GM19025 (cell line): ENCODE data around the gene PSTPIP2.

ENCODE experiments used
- ATAC-seq: cut with Tn5 transposase; IDR thresholded peaks from one replicate; pipeline ENCODE4 v1.9.1; 2021; ENCODE audit warnings: mild to moderate bottlenecking, low read depth, moderate library complexity; ENCODE audit not compliant: unreplicated experiment

The PSTPIP2 gene

DNA sequence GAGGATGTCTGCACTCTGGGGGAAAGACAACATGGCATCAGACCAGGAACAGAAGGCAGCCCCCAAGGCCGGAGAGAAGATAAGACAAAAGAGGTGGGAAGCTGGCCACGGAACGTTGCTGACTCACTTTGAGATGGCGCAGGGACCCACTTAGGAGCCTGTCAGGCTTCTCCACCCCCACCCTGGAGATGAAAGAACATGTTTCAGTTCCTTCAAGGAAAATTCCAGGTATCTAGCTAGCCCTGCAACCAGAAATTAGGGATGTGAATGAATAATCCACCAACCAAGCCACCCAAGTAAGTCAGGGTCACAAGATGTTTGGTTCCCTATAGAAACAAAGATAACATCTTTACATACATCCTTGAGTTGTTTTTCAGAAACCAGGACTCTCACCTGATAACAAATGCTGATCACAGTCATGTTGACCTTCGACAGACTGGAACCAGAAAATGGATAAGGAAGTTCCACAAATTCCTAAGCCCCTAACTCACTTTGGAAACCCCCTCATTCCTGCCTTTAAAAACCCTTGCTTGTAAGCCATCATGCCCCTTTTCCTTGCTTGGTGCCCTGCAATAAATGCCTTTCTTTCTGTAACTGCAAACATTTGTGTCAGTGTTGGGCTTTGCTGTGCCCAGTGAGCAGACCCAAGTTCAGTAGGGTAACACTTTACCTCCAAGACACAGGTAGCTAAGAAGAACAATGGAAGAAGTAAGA, 31.9 kb downstream of the PSTPIP2 start:
- no peak for ATAC-seq

DNA sequence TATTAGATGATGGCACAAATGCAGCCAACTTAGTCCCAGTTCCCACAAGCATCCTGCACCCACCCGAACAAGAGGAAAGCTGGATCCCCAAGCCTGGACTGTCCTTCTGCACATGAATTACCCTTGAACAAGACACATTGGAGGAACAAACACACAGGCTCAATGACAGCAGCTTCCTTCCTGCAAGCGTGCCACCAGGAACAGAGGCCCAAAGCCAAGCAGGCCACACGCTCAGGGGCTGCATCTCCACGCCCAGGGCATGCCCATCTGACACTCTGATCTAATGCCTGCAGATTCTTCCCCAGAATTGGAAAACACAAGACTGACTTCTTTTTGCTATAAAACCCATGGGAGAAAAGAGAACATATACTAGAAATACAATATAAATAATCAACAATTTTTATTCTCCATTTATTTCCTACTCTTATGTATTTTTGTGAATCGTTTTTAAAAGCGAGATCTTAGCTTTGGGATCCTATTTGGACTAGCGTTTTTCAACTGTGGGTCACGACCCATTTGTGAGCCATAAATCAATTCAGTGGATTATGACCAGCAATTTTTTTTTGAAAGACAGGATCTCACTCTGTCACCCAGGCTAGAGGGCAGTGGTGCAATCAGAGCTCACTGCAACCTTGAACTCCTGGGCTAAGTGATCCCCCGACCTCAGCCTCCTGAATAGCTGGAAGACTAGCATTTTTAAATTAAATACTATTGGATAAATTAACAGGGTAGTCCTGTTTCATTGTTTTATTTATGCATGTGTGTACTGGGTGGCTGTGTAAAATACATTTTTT, 34.4 kb downstream of the PSTPIP2 start:
- no peak for ATAC-seq

DNA sequence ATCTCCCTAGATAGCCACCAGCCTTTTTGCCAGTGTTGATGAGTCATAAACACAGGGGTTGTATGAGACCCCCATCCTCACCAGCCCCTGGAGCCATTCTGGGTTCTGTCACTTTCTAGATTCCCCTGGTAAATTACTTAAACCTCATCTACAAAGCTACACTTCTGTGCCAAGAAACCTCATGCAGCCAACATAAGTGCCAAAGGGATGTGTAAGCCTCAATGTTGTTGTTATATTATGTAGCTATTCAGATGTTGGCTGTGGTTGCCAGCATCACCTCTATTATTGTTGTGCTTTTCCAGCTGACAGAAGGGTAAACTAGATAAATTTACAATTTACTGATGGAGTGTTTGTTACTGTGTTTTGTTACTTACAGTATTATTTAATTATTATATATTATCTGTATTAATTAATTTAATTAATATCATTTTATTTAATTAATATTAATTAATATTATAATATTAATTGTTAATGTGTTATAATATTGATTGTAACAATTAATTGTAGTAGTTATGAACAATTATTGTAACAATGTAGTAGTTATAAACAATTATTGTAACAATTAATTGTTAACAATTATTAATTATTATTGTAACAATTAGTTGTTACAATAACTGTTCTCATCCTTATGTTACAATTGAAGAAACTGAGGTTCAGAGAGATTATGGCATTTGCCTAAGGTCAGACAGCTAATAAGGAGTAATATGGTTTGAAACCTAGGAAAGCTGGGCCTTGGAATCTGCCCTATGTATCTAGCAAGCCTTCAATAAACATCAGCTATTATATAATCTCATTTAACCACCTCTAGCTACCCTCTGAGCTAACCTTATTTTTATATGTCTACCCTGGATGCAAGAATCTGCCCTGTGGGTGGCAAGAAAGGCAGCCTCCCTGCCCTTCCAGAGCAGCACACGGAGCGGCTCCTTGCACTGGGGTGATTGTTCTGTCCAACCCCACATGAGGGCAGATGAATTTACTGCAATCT, 36.1 kb downstream of the PSTPIP2 start:
- no peak for ATAC-seq

GRCh38 chr18:46034230-46034629, 37.8 kb downstream of the PSTPIP2 start:
- no peak for ATAC-seq

- no peak for ATAC-seq
Measured at GRCh38 chr18:46031741-46032140, 40.3 kb downstream of the PSTPIP2 start.

GRCh38 chr18:46028536-46028891, 43.5 kb downstream of the PSTPIP2 start:
- no peak for ATAC-seq

- ATAC-seq, result no peak
Measured at GRCh38 chr18:46019936-46020335, 52.1 kb downstream of the PSTPIP2 start.

- no peak for ATAC-seq
Measured at GRCh38 chr18:46013484-46014189, 58.4 kb downstream of the PSTPIP2 start.

- no peak for ATAC-seq
Measured at GRCh38 chr18:46010676-46011075, 61.4 kb downstream of the PSTPIP2 start.

GRCh38 chr18:46010050-46010449, 62.0 kb downstream of the PSTPIP2 start:
- no peak for ATAC-seq

DNA sequence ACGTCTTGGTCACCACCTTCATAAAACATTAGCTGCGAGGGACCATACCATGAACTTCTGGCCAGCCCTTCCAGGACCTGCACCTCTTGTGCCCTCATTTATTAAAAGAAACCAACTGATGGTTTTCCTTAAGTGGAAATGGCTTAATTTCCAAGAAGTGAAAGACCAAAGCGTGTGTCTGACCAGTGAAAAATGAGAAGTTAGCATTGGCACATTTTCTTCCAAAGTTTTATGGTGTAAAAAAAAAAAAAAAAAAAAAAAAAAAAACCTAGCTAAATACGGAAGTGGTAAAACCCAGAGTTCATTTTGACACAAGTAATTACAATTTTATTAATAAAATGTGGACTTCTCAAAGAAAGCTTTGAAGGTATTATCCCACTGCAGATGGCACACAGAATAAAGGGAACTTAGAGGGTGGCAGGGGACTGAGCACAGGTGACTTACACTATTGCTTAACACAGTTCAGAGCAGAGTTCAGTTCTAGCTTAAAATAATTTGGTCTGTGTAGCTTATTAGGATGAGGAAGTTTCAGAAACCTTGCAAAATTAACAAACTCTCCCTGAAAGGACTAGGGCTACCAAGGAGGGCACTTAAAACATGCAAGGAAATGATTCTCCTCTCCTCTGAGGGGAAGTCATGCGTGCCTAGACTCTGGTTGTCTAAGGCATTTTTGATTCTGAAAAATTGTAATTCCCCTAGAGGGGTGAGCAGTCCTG, 62.8 kb downstream of the PSTPIP2 start:
- no peak for ATAC-seq

DNA sequence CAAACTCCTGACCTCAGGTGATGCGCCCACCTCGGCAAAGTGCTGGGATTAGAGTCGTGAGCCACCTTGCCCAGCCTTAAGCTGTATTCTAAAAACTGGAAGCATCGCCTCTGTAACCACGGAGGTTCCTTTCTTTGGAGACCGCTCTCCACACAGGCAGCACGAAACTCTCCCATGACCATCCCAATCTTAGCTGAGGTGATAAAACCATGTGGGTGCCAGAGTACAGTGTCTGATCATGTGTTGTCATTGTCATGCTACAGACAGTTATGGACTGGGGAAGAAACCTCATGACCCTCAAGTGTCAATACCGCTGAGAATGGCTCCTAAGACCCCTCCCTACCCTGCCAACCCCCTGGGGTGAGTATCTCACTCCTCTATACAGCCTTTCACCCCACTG, 63.5 kb downstream of the PSTPIP2 start:
- no peak for ATAC-seq

GRCh38 chr18:46007165-46007564, 64.9 kb downstream of the PSTPIP2 start:
- ATAC-seq, result no peak

- ATAC-seq, result no peak
Measured at GRCh38 chr18:46002934-46003333, 69.1 kb downstream of the PSTPIP2 start.

DNA sequence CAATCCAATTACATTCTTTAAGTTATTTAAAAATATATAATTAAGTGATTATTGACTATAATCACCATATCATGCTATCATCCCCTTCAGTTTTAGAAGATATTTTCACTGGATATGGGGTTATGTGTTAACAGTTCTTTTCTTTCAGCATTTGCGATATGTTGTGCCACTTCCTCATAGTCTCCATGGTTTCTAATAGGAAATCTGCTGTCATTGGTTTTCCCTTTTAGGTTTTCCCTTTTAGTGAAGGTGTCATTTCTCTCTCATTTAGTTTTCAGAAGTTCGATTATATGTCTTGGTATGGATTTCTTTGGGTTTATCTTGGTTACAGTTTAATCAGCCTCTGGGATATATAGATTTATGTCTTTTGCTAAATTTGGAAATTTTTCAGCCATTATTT, 70.2 kb downstream of the PSTPIP2 start:
- no peak for ATAC-seq

- ATAC-seq, result no peak
Measured at GRCh38 chr18:46001074-46001473, 71.0 kb downstream of the PSTPIP2 start.

- ATAC-seq, result no peak
Measured at GRCh38 chr18:45999536-45999935, 72.5 kb downstream of the PSTPIP2 start.

DNA sequence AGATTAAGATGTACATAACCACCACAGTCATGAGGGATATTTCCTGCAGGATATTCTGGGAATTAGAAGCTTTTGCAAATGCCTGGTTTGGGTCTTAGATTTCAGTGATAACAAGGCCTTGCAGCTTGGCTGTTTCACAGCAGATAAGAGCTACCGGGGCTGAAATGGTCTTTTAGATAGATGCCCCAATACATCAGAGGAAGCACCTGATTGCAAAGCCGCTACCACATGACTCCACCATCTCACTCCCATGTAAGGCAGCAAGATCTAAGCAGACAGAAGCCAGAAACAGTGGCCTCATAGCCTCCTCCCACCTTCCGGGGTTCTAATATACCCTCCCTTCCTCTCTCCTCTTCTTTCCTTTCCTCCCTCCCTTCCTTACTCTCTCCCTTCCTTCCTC, 73.8 kb downstream of the PSTPIP2 start:
- no peak for ATAC-seq

GRCh38 chr18:45997700-45998151, 74.3 kb downstream of the PSTPIP2 start:
- no peak for ATAC-seq

GRCh38 chr18:45995461-45995860, 76.6 kb downstream of the PSTPIP2 start:
- ATAC-seq, result no peak
